Spinal cord (tissue), 10 donors: Measurements from ENCODE around the gene SPSB1. TPM values are rescaled to one million over a fixed set of nuclear protein-coding genes. Genes with fewer than 3 reads are reported as not detected.

ENCODE experiments used
- DNase-seq, 6 donors: peaks; one replicate each; pipeline versions ENCODE4 v3.0.0 to v3.0.0-alpha.2; 2013 to 2015; ENCODE audit warnings: low spot score in 6 of 6, low read depth in 4 of 6
- H3K27ac ChIP-seq: one replicate; pipeline ENCODE4 v1.5.1; 2013; ENCODE audit warnings: low read depth, low read length, control low read depth
- H3K27me3 ChIP-seq: one replicate; pipeline ENCODE4 v1.6.1; 2013; ENCODE audit warnings: low read length; ENCODE audit not compliant: control insufficient read depth, insufficient read depth
- H3K36me3 ChIP-seq: one replicate; pipeline ENCODE4 v1.6.1; 2013; ENCODE audit warnings: low read length; ENCODE audit not compliant: control insufficient read depth, insufficient read depth
- H3K4me1 ChIP-seq: one replicate; pipeline ENCODE4 v1.6.1; 2013; ENCODE audit warnings: low read length; ENCODE audit not compliant: control insufficient read depth, insufficient read depth
- H3K4me3 ChIP-seq: one replicate; pipeline ENCODE4 v1.5.1; 2013; ENCODE audit warnings: low read depth, low read length, control low read depth
- H3K9me3 ChIP-seq: one replicate; pipeline ENCODE4 v1.6.1; 2013; ENCODE audit warnings: low read length; ENCODE audit not compliant: control insufficient read depth, insufficient read depth
- WGBS: methylation state at CpG from one replicate; pipeline ENCODE4 v1.1.5; 2013; ENCODE audit warnings: missing lambda C conversion rate; ENCODE audit not compliant: insufficient coverage; 5-methylcytosine and 5-hydroxymethylcytosine counted together
- polyA plus RNA-seq, 2 donors: library from polyadenylated mRNA; unstranded; fragments of 120-200 nt; gene quantifications; one replicate each; pipeline ENCODE4 v1.2.1, GENCODE V29; 2013; ENCODE audit not compliant: insufficient read length in 2 of 2
- total RNA-seq, 2 donors: library from RNA; depleted of rRNA in 1 of 2; stranded (reverse); fragments of 120-200 nt in 1 of 2; fragments of >200 nt in 1 of 2; gene quantifications; one replicate each; pipeline versions ENCODE4 v1.2.3 to v1.2.4, GENCODE V29; 2013 to 2014
- donor health status: healthy.

SPSB1 gene
- total and polyA plus RNA-seq, 4 donors, result 6.9 to 17.4 (median 12.8) TPM

GRCh38 chr1:9257851-9258250, 34.8 kb upstream of the SPSB1 start:
- DNase-seq, result no peak
- Histone ChIP-seq H3K9me3 (no peaks in the 10 kb centered on the region), H3K4me1 (peaks cover 10% of the 10 kb centered on the region), H3K36me3 (peaks cover 34% of the 10 kb centered on the region), H3K27me3 (no peaks in the 10 kb centered on the region), H3K4me3 (no peak overlapping the region), H3K27ac (no peak overlapping the region)
- WGBS, result 94% methylated on average over 20 of the region's 22 CpGs

- 97% methylated on average over 7 of the region's 9 CpGs for WGBS
- no peak for DNase-seq
- Histone ChIP-seq H3K27ac (no peak overlapping the region), H3K9me3 (no peaks in the 10 kb centered on the region), H3K36me3 (peaks cover 41% of the 10 kb centered on the region), H3K4me1 (peaks cover 7% of the 10 kb centered on the region), H3K27me3 (no peaks in the 10 kb centered on the region), H3K4me3 (no peak overlapping the region)
Measured at GRCh38 chr1:9258629-9259028, 34.1 kb upstream of the SPSB1 start.

GRCh38 chr1:9260059-9260766, 32.5 kb upstream of the SPSB1 start:
- H3K4me3 ChIP-seq, result no peak overlapping the region
- H3K36me3 ChIP-seq, result peaks cover 57% of the 10 kb centered on the region
- 97% methylated on average over 19 of the region's 20 CpGs for WGBS

GRCh38 chr1:9261496-9261895, 31.2 kb upstream of the SPSB1 start:
- peaks cover 5% of the 10 kb centered on the region for H3K4me1 ChIP-seq

More at GRCh38 chr1:9260059-9260766, 32.5 kb upstream of the SPSB1 start:
- no peaks in the 10 kb centered on the region for H3K4me1 ChIP-seq
- H3K27me3 ChIP-seq, result no peaks in the 10 kb centered on the region
- H3K27ac ChIP-seq, result no peak overlapping the region
- DNase-seq, result no peak
- H3K9me3 ChIP-seq, result no peaks in the 10 kb centered on the region

GRCh38 chr1:9262096-9262986, 30.4 kb upstream of the SPSB1 start:
- WGBS, result 93% methylated on average over 33 of the region's 33 CpGs
- Histone ChIP-seq H3K9me3 (no peaks in the 10 kb centered on the region), H3K27me3 (no peaks in the 10 kb centered on the region), H3K27ac (no peak overlapping the region), H3K4me1 (peaks cover 12% of the 10 kb centered on the region), H3K36me3 (peaks cover 67% of the 10 kb centered on the region), H3K4me3 (no peak overlapping the region)
- no peak for DNase-seq

More at GRCh38 chr1:9261496-9261895, 31.2 kb upstream of the SPSB1 start:
- DNase-seq, result no peak
- Histone ChIP-seq H3K27me3 (no peaks in the 10 kb centered on the region), H3K27ac (no peak overlapping the region), H3K4me3 (no peak overlapping the region), H3K36me3 (peaks cover 62% of the 10 kb centered on the region), H3K9me3 (no peaks in the 10 kb centered on the region)
- 98% methylated on average over 6 of the region's 8 CpGs for WGBS

- H3K9me3 ChIP-seq, result no peaks in the 10 kb centered on the region
- WGBS, result 91% methylated on average over 25 of the region's 26 CpGs
- no peak overlapping the region for H3K27ac ChIP-seq
- DNase-seq, result no peak
- H3K4me3 ChIP-seq, result no peak overlapping the region
- peaks cover 62% of the 10 kb centered on the region for H3K36me3 ChIP-seq
- peaks cover 12% of the 10 kb centered on the region for H3K4me1 ChIP-seq
- H3K27me3 ChIP-seq, result no peaks in the 10 kb centered on the region
Measured at GRCh38 chr1:9263276-9263855, 29.3 kb upstream of the SPSB1 start.

- Histone ChIP-seq H3K27me3 (no peaks in the 10 kb centered on the region), H3K4me1 (peaks cover 16% of the 10 kb centered on the region), H3K9me3 (no peaks in the 10 kb centered on the region), H3K4me3 (no peak overlapping the region), H3K36me3 (peaks cover 66% of the 10 kb centered on the region), H3K27ac (no peak overlapping the region)
- 96% methylated on average over 50 of the region's 50 CpGs for WGBS
- no peak for DNase-seq
Measured at GRCh38 chr1:9263984-9264872, 28.5 kb upstream of the SPSB1 start.

GRCh38 chr1:9265037-9265436, 27.7 kb upstream of the SPSB1 start:
- no peaks in the 10 kb centered on the region for H3K9me3 ChIP-seq
- no peak overlapping the region for H3K27ac ChIP-seq
- H3K4me3 ChIP-seq, result no peak overlapping the region
- peaks cover 69% of the 10 kb centered on the region for H3K36me3 ChIP-seq
- 95% methylated on average over 5 of the region's 10 CpGs for WGBS
- H3K4me1 ChIP-seq, result peaks cover 22% of the 10 kb centered on the region
- DNase-seq, result no peak
- no peaks in the 10 kb centered on the region for H3K27me3 ChIP-seq

- Histone ChIP-seq H3K4me1 (peaks cover 22% of the 10 kb centered on the region), H3K9me3 (no peaks in the 10 kb centered on the region), H3K4me3 (no peak overlapping the region), H3K36me3 (peaks cover 63% of the 10 kb centered on the region), H3K27me3 (no peaks in the 10 kb centered on the region), H3K27ac (no peak overlapping the region)
- DNase-seq, result no peak
- 60% methylated on average over 9 of the region's 12 CpGs for WGBS
Measured at GRCh38 chr1:9265968-9266367, 26.7 kb upstream of the SPSB1 start.
